ENCODE data around the gene CHD9NB. TPM values are rescaled to one million over a fixed set of nuclear protein-coding genes. Genes with fewer than 3 reads are reported as not detected.
A peak's percentile ranks its signal among the peaks of the same experiment; 100 is the strongest.

Gene CHD9NB
- polyA plus RNA-seq, 3 donors, result not detected

DNA sequence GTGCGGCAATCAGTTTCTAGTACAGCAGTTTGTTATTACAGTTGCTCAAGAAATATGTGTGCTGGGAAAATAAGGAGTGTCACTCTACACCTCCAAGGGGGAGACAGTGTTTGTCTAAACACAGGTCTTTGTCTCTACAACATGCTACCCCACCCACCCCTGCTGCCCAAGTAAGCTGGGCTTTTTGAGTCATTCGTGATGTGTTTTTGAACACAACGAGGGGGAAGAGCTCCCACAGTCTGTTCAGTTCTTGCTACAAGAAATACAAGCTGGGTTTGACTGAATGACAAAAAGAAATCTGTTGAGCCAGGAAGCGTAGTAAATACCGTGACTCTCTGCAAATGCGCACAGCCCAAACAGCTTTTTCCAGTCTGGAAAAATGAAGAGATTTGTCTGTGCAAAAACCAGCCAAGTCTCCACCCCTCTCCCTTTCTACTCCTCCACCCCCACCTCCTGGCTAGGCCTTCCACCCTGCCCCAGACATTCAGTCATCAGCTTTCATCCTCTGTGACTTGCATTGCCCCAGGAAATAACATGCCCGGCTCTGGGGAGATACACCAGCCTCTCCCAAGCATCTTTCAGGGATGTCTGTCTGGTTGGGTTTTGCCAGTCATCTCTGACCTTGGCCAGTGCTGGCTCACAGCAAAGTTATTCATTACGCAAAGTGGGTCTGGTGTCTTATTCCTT lies 27.8 kb upstream of the CHD9NB start:
- H3K9me3 Mint-ChIP-seq, result no peaks in the 10 kb centered on the region
- H3K27ac Mint-ChIP-seq, result peak overlapping the region in 3 of 7 donors; percentile 27 to 43 (median 36)
- peaks cover 5% of the 10 kb centered on the region for H3K4me1 Mint-ChIP-seq
- no peak overlapping the region for H3K4me3 Mint-ChIP-seq
- no peaks in the 10 kb centered on the region for H3K79me2 ChIP-seq (ENCODE audit: insufficient read depth, low read length)
- no peak overlapping the region for H3K4me3 ChIP-seq (replicated peaks in 1 of 3; ENCODE audit: low read depth in 2 of 3, low read length in 3 of 3)
- TF ChIP-seq, protein P1, sequence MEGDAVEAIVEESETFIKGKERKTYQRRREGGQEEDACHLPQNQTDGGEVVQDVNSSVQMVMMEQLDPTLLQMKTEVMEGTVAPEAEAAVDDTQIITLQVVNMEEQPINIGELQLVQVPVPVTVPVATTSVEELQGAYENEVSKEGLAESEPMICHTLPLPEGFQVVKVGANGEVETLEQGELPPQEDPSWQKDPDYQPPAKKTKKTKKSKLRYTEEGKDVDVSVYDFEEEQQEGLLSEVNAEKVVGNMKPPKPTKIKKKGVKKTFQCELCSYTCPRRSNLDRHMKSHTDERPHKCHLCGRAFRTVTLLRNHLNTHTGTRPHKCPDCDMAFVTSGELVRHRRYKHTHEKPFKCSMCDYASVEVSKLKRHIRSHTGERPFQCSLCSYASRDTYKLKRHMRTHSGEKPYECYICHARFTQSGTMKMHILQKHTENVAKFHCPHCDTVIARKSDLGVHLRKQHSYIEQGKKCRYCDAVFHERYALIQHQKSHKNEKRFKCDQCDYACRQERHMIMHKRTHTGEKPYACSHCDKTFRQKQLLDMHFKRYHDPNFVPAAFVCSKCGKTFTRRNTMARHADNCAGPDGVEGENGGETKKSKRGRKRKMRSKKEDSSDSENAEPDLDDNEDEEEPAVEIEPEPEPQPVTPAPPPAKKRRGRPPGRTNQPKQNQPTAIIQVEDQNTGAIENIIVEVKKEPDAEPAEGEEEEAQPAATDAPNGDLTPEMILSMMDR (IDR thresholded peaks at IDR 0.05), result no peak
- WGBS (ENCODE audit: insufficient coverage), result 100% methylated on average over 3 of the region's 8 CpGs
- no peak overlapping the region for H3K4me2 ChIP-seq (replicated peaks; ENCODE audit: extremely low read depth, low read length, poor library complexity, severe bottlenecking)
- no peaks in the 10 kb centered on the region for H3K27me3 ChIP-seq (ENCODE audit: control insufficient read depth in 2 of 2, insufficient read depth in 2 of 2, low read length in 2 of 2)
- peaks cover 5 to 14% of the 10 kb centered on the region in 2 donors for H3K36me3 Mint-ChIP-seq
- H3K36me3 ChIP-seq (replicated peaks in 1 of 2; ENCODE audit: control insufficient read depth in 1 of 2, insufficient read depth in 2 of 2, low read length in 2 of 2), result no peaks in the 10 kb centered on the region
- no peaks in the 10 kb centered on the region for H3K27me3 Mint-ChIP-seq (ENCODE audit: low read depth in 3 of 3)
- H4K20me1 ChIP-seq (ENCODE audit: insufficient read depth, low read length), result peaks cover 5% of the 10 kb centered on the region
- peaks cover 3 to 4% of the 10 kb centered on the region in 2 donors for H3K4me1 ChIP-seq (ENCODE audit: control insufficient read depth in 1 of 2, insufficient read depth in 2 of 2, low read length in 2 of 2)
- H2AFZ ChIP-seq (ENCODE audit: insufficient read depth, low read depth, low read length, poor library complexity, severe bottlenecking), result no peak overlapping the region
- no peaks in the 10 kb centered on the region for H3K9me3 ChIP-seq (replicated peaks in 1 of 2; ENCODE audit: control insufficient read depth in 1 of 2, insufficient read depth in 1 of 2, low read length in 2 of 2)
- DNase-seq, result no peak
- H3K27ac ChIP-seq (ENCODE audit: low read depth in 1 of 2, low read length in 2 of 2), result no peak overlapping the region
- H3K9ac ChIP-seq (ENCODE audit: insufficient read depth, low read length, poor library complexity, severe bottlenecking), result no peak overlapping the region
- intact Hi-C loops (cut with micrococcal nuclease), result no loop called here

DNA sequence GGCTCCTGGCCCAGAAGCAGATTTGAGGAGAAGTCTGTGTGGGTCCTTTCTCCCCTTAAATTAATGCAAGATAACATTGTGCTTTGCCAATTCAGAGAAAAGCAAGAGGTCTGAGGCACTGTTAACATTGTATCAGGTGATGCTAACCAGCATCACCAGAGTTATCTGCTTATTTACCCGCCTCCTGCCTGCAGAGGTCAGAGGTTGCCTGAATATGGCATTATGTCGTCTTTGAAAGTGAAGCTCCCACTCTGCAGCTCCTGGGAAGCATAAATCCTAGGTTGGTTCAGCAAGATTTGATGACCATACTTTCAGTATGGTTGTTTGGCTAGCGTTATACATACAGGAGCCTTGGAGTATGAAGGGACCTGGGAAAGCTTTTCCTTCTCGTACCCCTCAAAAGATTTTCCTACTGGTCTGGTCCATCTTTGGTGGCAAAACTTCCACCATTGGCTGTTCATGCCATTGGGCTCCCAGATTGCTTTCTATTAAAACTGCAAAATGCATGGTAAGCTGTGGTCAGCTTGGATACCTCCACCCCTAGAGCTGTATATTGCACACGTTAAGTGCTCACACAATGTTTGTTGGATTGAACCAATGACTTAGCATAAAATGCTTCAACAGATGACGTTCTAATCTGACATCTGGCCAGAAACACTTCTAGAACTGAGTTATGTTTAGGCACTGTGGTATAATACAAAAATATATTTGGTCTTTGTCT lies 26.2 kb upstream of the CHD9NB start:
- H4K20me1 ChIP-seq (ENCODE audit: insufficient read depth, low read length), result peaks cover 5% of the 10 kb centered on the region
- Mint-ChIP-seq H3K4me1 (peaks cover 6% of the 10 kb centered on the region), H3K27ac (peak overlapping the region in 1 of 7 donors; percentile 37)

More for the DNA sequence above, 26.2 kb upstream of the CHD9NB start:
- no peak overlapping the region for H2AFZ ChIP-seq (ENCODE audit: insufficient read depth, low read depth, low read length, poor library complexity, severe bottlenecking)
- intact Hi-C loops (cut with micrococcal nuclease), result no loop called here
- H3K79me2 ChIP-seq (ENCODE audit: insufficient read depth, low read length), result peaks cover 2% of the 10 kb centered on the region
- peaks cover under 1 to 10% (median 7%) of the 10 kb centered on the region in 7 donors for H3K9me3 Mint-ChIP-seq
- no peak overlapping the region for H3K4me3 Mint-ChIP-seq
- TF ChIP-seq, protein P1 (IDR thresholded peaks at IDR 0.05), result no peak
- peaks cover 1 to 7% of the 10 kb centered on the region in 2 donors for H3K36me3 Mint-ChIP-seq
- H3K27ac ChIP-seq (ENCODE audit: low read depth in 1 of 2, low read length in 2 of 2), result no peak overlapping the region
- no peaks in the 10 kb centered on the region for H3K27me3 ChIP-seq (ENCODE audit: control insufficient read depth in 2 of 2, insufficient read depth in 2 of 2, low read length in 2 of 2)
- H3K9me3 ChIP-seq (replicated peaks in 1 of 2; ENCODE audit: control insufficient read depth in 1 of 2, insufficient read depth in 1 of 2, low read length in 2 of 2), result peaks cover 3 to 7% of the 10 kb centered on the region in 2 donors
- no peak overlapping the region for H3K4me2 ChIP-seq (replicated peaks; ENCODE audit: extremely low read depth, low read length, poor library complexity, severe bottlenecking)
- no peak overlapping the region for H3K9ac ChIP-seq (ENCODE audit: insufficient read depth, low read length, poor library complexity, severe bottlenecking)
- H3K27me3 Mint-ChIP-seq (ENCODE audit: low read depth in 3 of 3), result no peaks in the 10 kb centered on the region
- 100% methylated on average over 1 of the region's 6 CpGs for WGBS (ENCODE audit: insufficient coverage)
- no peak overlapping the region for H3K4me3 ChIP-seq (replicated peaks in 1 of 3; ENCODE audit: low read depth in 2 of 3, low read length in 3 of 3)
- H3K36me3 ChIP-seq (replicated peaks in 1 of 2; ENCODE audit: control insufficient read depth in 1 of 2, insufficient read depth in 2 of 2, low read length in 2 of 2), result no peaks in the 10 kb centered on the region
- H3K4me1 ChIP-seq (ENCODE audit: control insufficient read depth in 1 of 2, insufficient read depth in 2 of 2, low read length in 2 of 2), result no peaks in the 10 kb centered on the region
- no peak for DNase-seq
